D341Med (cell line): ENCODE data around the gene TUBA4A.

Experiments
- DNase-seq: peaks from one replicate; pipeline ENCODE4 v3.0.0; 2012; ENCODE audit warnings: low spot score

TUBA4A gene

GRCh38 chr2:219234331-219234730 is 19.4 kb downstream of the TUBA4A start:
- no peak for DNase-seq

- DNase-seq = peak; percentile 55
These were observed 23.6 kb downstream of the TUBA4A start for GRCh38 chr2:219230059-219230540.

- peak; percentile 95 for DNase-seq
These were observed 24.2 kb downstream of the TUBA4A start, which contains the start of the genes ANKZF1 and ATG9A for GRCh38 chr2:219229305-219230058. ANKZF1 (plus strand) TSS chr2:219229806; CDS start chr2:219230258, 452 bp downstream. ATG9A (minus strand) TSS chr2:219229636; CDS start chr2:219228024, 1,612 bp downstream.

GRCh38 chr2:219228911-219229304 is 24.8 kb downstream of the TUBA4A start:
- no peak for DNase-seq

GRCh38 chr2:219228041-219228910 is 25.4 kb downstream of the TUBA4A start:
- DNase-seq = no peak

GRCh38 chr2:219225350-219225749 is 28.4 kb downstream of the TUBA4A start:
- no peak for DNase-seq

GRCh38 chr2:219223831-219224610 is 29.7 kb downstream of the TUBA4A start:
- DNase-seq = no peak

GRCh38 chr2:219221957-219222518 is 31.7 kb downstream of the TUBA4A start:
- no peak for DNase-seq

GRCh38 chr2:219220652-219221402 is 32.9 kb downstream of the TUBA4A start:
- DNase-seq = no peak

- no peak for DNase-seq
These were observed 33.8 kb downstream of the TUBA4A start for GRCh38 chr2:219219784-219220532.

GRCh38 chr2:219218732-219219701 is 34.7 kb downstream of the TUBA4A start, which contains the start of gene ABCB6:
ABCB6 (minus strand) TSS chr2:219218958; CDS start chr2:219218673, 285 bp downstream.
- peak; percentile 95 for DNase-seq

- peak; percentile 57 for DNase-seq
These were observed 35.4 kb downstream of the TUBA4A start for GRCh38 chr2:219218217-219218731.

GRCh38 chr2:219216535-219216915 is 37.2 kb downstream of the TUBA4A start:
- DNase-seq = no peak

GRCh38 chr2:219215871-219216534 is 37.7 kb downstream of the TUBA4A start:
- no peak for DNase-seq

GRCh38 chr2:219214786-219215185 is 38.9 kb downstream of the TUBA4A start:
- no peak for DNase-seq

- no peak for DNase-seq
These were observed 39.6 kb downstream of the TUBA4A start for GRCh38 chr2:219214141-219214540.

GRCh38 chr2:219213486-219214071 is 40.1 kb downstream of the TUBA4A start:
- no peak for DNase-seq

- no peak for DNase-seq
These were observed 40.7 kb downstream of the TUBA4A start for GRCh38 chr2:219213026-219213415.
